Kidney glomerular epithelial cell (primary cell): ENCODE data around the gene CDC42BPA.
"Not testable (repeated sequence)": the region's sequence is repeated elsewhere in the genome, so short reads cannot be mapped to it uniquely, and the experiment has no call there.

Experiments
- DNase-seq: peaks from one replicate; lab custom pipeline; 2025; lab: John Stamatoyannopoulos, UW

The CDC42BPA gene, protein sequence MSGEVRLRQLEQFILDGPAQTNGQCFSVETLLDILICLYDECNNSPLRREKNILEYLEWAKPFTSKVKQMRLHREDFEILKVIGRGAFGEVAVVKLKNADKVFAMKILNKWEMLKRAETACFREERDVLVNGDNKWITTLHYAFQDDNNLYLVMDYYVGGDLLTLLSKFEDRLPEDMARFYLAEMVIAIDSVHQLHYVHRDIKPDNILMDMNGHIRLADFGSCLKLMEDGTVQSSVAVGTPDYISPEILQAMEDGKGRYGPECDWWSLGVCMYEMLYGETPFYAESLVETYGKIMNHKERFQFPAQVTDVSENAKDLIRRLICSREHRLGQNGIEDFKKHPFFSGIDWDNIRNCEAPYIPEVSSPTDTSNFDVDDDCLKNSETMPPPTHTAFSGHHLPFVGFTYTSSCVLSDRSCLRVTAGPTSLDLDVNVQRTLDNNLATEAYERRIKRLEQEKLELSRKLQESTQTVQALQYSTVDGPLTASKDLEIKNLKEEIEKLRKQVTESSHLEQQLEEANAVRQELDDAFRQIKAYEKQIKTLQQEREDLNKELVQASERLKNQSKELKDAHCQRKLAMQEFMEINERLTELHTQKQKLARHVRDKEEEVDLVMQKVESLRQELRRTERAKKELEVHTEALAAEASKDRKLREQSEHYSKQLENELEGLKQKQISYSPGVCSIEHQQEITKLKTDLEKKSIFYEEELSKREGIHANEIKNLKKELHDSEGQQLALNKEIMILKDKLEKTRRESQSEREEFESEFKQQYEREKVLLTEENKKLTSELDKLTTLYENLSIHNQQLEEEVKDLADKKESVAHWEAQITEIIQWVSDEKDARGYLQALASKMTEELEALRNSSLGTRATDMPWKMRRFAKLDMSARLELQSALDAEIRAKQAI (N-terminal part only)

DNA sequence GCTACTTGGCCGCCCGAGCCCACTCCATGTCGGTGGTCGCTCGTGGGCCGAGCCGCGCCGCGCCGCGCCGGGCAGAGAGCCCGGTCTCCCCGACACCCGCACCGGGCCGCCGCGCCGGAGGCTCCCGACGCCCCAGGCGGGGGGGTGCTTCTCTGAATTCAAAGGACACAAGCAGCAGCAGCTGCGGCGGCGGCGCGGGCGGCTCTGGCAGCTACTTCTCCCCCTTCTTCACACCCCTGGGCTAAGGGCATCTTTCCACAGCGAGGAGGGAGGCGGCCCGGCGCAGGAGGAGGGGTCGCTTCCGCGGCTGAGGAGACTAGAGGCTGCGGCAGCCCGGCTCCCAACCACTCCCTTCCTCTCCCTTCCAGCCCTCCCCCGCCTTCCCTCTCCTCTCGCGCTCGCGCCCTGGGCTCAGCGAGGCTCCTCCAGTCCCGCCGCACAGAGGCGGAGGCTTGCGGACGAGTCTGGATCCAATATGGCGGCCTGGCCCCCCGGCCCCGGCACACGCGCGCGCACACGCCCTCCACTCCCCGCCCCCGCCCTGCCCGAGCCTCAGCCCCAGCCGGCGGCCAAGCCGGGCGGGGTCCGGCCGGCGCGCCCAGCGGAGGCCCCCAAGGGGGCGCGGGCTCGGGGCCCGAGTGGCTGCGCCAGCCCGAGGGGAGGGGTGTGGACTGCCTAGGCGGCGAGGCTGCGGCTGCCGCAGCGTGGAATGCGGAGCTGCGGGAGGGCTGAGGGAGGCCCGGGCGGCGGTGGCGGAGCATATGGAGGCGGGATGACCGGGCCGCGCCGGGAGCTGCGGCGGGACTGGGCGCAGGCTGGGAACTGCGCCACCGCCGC is at the start of gene CDC42BPA:
Gene CDC42BPA, minus strand, starts transcription at position 477 of the 837 bp plus-strand sequence. CDS start 1,310 bp downstream, outside the sequence.
- DNase-seq, result peak; percentile 67

- DNase-seq, result no peak
Measured at GRCh38 chr1:227368009-227368408, 49.7 kb upstream of the CDC42BPA start.

DNA sequence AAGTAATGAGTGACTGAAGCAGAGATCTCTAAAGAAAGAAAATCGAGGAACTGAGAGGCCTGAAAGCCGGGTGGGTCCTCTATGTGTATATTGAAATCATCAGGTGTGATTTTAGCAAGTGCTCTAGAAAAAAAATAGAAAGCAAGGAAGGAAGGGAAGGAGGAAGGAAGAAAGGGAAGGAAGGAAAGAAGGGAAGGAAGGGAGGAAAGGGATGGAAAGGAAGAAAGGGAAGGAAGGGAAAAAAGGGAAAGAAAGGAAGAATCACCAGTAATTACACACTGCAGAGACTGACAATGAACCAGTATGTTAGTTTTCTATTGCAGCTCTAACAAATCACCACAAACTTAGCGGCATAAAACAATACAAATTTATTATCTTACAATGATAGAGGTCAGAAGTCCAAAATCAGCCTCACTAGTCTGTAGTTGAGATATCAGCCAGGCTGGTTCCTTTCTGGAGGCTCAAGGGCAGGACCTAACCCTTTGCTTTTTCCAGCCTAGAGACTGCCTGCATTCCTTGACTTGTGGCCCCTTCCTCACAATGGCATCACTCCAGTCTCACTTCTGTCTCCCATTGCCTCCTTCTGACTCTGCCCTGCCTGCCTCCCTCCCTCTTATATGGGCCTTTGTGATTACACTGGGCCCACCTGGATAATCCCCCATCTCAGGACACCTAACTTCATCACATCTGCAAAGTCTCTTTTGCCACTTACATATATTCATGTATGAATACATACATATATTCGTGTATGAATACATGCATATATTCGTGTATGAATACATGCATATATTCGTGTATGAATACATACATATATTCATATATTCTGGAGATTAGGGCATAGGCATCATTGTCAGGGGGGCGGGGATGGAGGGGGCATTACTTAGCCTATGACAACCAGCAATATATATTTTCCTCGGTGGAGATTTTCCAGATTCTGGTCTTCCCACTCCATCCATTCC is 47.5 kb upstream of the CDC42BPA start:
- no peak for DNase-seq

DNA sequence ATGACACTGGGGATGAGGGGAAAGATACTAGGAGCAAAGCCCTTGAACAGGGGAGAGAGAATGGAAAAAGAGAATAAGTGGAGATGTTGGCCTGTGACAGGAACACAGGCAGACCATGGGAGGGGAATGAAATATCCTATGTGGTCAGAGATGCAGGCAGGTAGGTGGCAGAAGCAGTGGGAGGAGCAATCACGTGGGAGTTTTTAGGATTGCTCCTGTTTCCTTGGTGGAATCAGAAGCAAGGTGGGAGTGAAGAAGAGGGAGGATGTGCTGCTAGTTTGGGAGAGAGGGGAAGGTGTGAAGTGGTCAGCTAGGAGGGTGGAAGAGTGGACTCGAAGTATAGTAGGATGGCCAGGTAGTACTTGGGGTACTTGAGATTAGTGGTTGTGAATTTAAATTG is 46.4 kb upstream of the CDC42BPA start:
- DNase-seq, result no peak

GRCh38 chr1:227363825-227364224 is 45.5 kb upstream of the CDC42BPA start:
- no peak for DNase-seq

DNA sequence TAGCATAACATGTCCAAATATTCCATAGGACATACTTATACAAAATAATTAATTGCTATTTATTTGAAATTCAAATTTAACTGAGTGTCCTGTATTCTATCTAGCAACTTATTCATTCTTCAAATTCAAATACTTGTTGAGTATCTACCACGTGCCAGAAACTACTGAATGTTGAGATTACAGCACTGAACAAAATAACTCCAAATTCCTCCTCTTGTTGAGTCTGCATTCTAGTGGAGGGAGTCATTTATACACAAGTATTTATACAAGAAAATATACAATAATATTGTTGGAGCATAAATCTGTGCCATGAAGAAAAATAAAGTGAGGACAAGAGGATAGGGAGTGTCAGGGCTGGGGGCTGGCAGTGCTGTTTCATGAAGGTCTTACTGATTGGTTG is 43.7 kb upstream of the CDC42BPA start:
- DNase-seq, result no peak

GRCh38 chr1:227357927-227358302 is 39.6 kb upstream of the CDC42BPA start:
- DNase-seq, result no peak

DNA sequence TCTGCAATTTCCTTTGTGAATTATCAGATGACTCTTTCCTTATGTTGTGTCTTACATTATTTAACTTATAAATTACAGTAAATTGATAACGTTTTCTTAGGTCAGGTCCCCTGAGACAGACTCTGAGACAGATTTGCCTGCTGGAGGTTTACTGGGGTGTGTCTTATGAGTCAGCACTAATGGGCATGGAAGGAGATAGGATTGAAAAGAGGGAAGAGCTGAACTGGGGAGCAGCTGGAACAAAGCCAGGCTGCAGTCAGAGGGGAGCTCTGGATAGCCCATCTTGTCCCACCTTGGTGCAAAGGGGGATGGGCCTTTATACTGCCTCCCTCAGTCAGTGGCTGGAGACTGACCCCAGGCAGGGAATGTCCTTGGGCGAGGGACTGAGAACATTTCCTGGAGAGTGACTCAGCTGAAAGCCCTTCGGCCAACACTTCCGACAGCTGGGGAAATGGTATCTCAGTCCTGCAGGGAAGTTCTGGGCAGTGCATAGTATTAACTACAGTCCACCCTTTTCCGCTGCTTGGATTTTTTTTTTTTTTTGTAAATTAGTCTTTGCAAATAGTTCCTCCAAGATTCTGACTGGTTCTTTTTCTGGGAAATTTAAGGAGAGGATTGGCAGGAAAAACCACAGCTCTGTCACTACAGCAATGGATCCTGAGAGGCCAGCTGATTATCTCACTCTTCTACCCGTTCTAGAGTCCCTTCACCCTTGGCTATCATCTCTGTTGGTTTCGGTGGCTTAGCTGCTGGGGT is 39.1 kb upstream of the CDC42BPA start:
- DNase-seq, result peak; percentile 91

DNA sequence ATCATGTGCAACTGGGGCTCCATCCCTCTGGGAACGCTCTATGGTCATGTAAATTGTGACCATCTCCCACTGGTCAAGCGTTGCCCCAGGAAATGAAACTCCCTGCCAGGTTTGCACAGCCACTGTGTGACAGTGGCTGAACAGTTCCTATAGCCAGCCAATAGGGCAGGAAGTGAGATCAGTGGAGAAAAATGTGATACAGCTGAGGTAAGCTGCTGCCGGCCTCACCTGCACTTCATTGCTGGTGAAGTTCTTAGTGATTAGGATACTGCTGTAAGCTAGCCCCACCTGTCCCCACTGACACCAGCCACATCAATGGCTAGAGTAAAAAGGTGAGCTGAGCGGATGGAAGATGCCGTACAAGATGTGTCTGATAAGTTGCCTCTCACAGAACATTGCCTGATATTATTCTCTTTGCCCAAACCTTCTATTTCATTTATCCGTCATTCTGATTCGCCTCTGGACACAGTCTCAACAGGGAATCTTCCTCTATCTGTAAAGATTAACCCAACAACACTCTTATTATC is 38.4 kb upstream of the CDC42BPA start:
- peak; percentile 61 for DNase-seq

- no peak for DNase-seq
Measured at GRCh38 chr1:227355542-227356245, 37.4 kb upstream of the CDC42BPA start.

- no peak for DNase-seq
Measured at GRCh38 chr1:227353186-227353585, 34.9 kb upstream of the CDC42BPA start.

DNA sequence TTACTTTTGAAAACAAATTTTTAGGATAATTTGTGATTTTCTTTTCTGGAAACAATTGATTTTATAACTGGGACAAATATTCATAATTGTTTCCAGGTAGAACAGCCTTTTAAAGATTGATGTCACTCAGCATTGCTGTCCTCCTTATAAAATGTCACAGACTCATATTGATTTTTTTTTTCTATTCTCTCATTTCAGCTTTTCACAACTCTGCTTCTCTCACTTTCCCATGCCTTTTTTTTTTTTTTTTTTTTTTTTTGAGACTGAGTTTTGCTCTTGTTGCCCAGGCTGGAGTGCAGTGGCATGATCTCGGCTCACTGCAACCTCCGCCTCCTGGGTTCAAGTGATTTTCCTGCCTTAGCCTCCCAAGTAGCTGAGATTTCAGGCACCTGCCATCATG is 33.9 kb upstream of the CDC42BPA start:
- not testable (repeated sequence) for DNase-seq

DNA sequence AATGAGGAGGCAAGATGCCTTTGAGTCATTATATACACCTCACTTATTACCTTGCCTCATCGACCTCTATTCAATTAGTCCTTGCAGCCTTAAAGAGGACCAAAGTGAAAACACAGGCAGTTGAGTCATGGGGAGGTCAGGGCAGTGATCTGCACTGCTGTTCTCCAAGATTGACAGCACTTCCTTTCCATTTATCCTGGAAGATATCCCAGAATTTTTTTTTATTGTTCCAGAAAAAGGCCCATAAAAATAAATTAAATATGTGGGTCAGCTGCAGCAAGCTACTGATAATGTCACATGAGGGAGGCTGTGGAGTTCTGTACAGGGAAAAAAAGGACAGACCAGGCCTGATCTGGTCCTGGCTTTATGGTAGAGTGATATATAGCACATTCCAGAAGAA is 33.2 kb upstream of the CDC42BPA start:
- DNase-seq, result peak; percentile 6

- no peak for DNase-seq
Measured at GRCh38 chr1:227349967-227350366, 31.7 kb upstream of the CDC42BPA start.

GRCh38 chr1:227343727-227344551 is 25.6 kb upstream of the CDC42BPA start:
- peak; percentile 80 for DNase-seq

GRCh38 chr1:227343206-227343605 is 24.9 kb upstream of the CDC42BPA start:
- DNase-seq, result no peak

- DNase-seq, result no peak
Measured at GRCh38 chr1:227342075-227342829, 24.0 kb upstream of the CDC42BPA start.

DNA sequence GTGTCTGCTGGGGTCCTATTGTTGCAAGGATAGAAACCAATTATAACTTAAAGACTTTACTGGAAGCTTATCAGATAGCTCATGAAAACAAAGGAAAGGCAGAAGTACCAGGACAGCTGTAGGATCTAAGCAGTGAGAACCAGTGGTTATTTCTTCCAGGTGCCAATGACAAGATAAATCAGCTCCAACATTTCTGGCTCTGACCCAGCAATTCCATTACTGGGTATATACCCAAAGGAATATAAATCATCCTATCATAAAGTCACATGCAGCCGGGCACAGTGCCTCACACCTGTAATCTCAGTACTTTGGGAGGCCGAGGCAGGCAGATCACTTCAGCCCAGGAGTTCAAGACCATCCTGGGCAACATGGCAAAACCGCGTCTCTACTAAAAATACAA is 17.8 kb upstream of the CDC42BPA start:
- not testable (repeated sequence) for DNase-seq
